H9 (cell line): ENCODE data around the gene OR10A3. TPM values are rescaled to one million over a fixed set of nuclear protein-coding genes. Genes with fewer than 3 reads are reported as not detected.

ENCODE experiments used
- DNase-seq: peaks from one replicate; pipeline ENCODE4 v3.0.0-alpha.2; 2017
- H2AFZ ChIP-seq: one replicate; pipeline ENCODE4 v1.6.1; 2013; ENCODE audit warnings: mild to moderate bottlenecking, low read length, control low read depth, moderate library complexity
- H2AK5ac ChIP-seq: 2 replicates; pipeline ENCODE4 v1.6.1; 2013; ENCODE audit warnings: low read length, control low read depth, mixed read lengths; ENCODE audit not compliant: insufficient read length
- H2BK120ac ChIP-seq: one replicate; pipeline ENCODE4 v1.6.1; 2013; ENCODE audit warnings: low read depth, mild to moderate bottlenecking, low read length, control low read depth, inconsistent platforms; ENCODE audit not compliant: poor library complexity, severe bottlenecking
- H2BK12ac ChIP-seq: 2 replicates; pipeline ENCODE4 v1.6.1; 2013; ENCODE audit warnings: low read length, control low read depth, mixed read lengths, low read depth; ENCODE audit not compliant: insufficient read length
- H2BK15ac ChIP-seq: 2 replicates; pipeline ENCODE4 v1.6.1; 2013; ENCODE audit warnings: low read depth, low read length, control low read depth
- H2BK20ac ChIP-seq: one replicate; pipeline ENCODE4 v1.6.1; 2013; ENCODE audit warnings: low read depth, mild to moderate bottlenecking, low read length, control low read depth, inconsistent platforms; ENCODE audit not compliant: poor library complexity, severe bottlenecking
- H2BK5ac ChIP-seq: 2 replicates; pipeline ENCODE4 v1.6.1; 2013; ENCODE audit warnings: low read length, control low read depth, mixed read lengths; ENCODE audit not compliant: insufficient read length
- H3K14ac ChIP-seq: 2 replicates; pipeline ENCODE4 v1.6.1; 2013; ENCODE audit warnings: low read length, control low read depth; ENCODE audit not compliant: insufficient read depth
- H3K18ac ChIP-seq: 2 replicates; pipeline ENCODE4 v1.6.1; 2013; ENCODE audit warnings: low read depth, mild to moderate bottlenecking, mixed read lengths, low read length, control low read depth; ENCODE audit not compliant: insufficient read length
- H3K23ac ChIP-seq: 2 replicates; pipeline ENCODE4 v1.6.1; 2013; ENCODE audit warnings: low read length, control low read depth, mixed read lengths, low read depth; ENCODE audit not compliant: insufficient read length
- H3K23me2 ChIP-seq: 2 replicates; pipeline ENCODE4 v1.6.1; 2013; ENCODE audit warnings: low read depth, mild to moderate bottlenecking, mixed read lengths, low read length, control low read depth; ENCODE audit not compliant: insufficient read length, poor library complexity, severe bottlenecking
- H3K27ac ChIP-seq: 2 replicates; pipeline ENCODE4 v1.5.1; 2013; ENCODE audit warnings: low read length, control low read depth, mixed read lengths, low read depth; ENCODE audit not compliant: insufficient read length
- H3K27me3 ChIP-seq: 2 replicates; pipeline ENCODE4 v1.6.1; 2013; ENCODE audit warnings: low read length, control low read depth, inconsistent platforms; ENCODE audit not compliant: insufficient read depth
- H3K4ac ChIP-seq: 2 replicates; pipeline ENCODE4 v1.6.1; 2013; ENCODE audit warnings: low read depth, mild to moderate bottlenecking, control low read depth, inconsistent platforms, low read length, moderate library complexity
- H3K4me1 ChIP-seq: 2 replicates; pipeline ENCODE4 v1.6.1; 2013; ENCODE audit warnings: low read length, control low read depth, inconsistent platforms; ENCODE audit not compliant: insufficient read depth
- H3K4me2 ChIP-seq: 2 replicates; pipeline ENCODE4 v1.6.1; 2013; ENCODE audit warnings: low read length, control low read depth, mixed read lengths; ENCODE audit not compliant: insufficient read length, insufficient read depth
- H3K56ac ChIP-seq: 2 replicates; pipeline ENCODE4 v1.6.1; 2013; ENCODE audit warnings: low read depth, mild to moderate bottlenecking, mixed read lengths, low read length, control low read depth; ENCODE audit not compliant: insufficient read length
- H3K79me1 ChIP-seq: 2 replicates; pipeline ENCODE4 v1.6.1; 2013; ENCODE audit warnings: low read depth, mild to moderate bottlenecking, moderate library complexity, low read length, control low read depth, inconsistent platforms; ENCODE audit not compliant: insufficient read depth, poor library complexity, severe bottlenecking
- H3K79me2 ChIP-seq: 2 replicates; pipeline ENCODE4 v1.6.1; 2013; ENCODE audit warnings: low read length, control low read depth, inconsistent platforms; ENCODE audit not compliant: insufficient read depth
- H3K9ac ChIP-seq: 2 replicates; pipeline ENCODE4 v1.6.1; 2013; ENCODE audit warnings: low read length, control low read depth, mixed read lengths; ENCODE audit not compliant: insufficient read length; ENCODE audit errors: extremely low read depth
- H3K9me3 ChIP-seq: one replicate; pipeline ENCODE4 v1.6.1; 2013; ENCODE audit warnings: low read depth, low read length, inconsistent platforms; ENCODE audit not compliant: control insufficient read depth
- H3T11ph ChIP-seq: one replicate; pipeline ENCODE4 v1.6.1; 2013; ENCODE audit warnings: mild to moderate bottlenecking, low read length, control low read depth, inconsistent platforms
- H4K20me1 ChIP-seq: one replicate; pipeline ENCODE4 v1.6.1; 2013; ENCODE audit not compliant: control insufficient read depth, insufficient read length, insufficient read depth
- H4K5ac ChIP-seq: 2 replicates; pipeline ENCODE4 v1.6.1; 2013; ENCODE audit warnings: low read depth, mild to moderate bottlenecking, mixed read lengths, low read length, control low read depth; ENCODE audit not compliant: insufficient read length
- H4K8ac ChIP-seq: replicated peaks from 2 replicates; pipeline ENCODE4 v1.6.1; 2013; ENCODE audit warnings: low read length, control low read depth, mixed read lengths, low read depth; ENCODE audit not compliant: insufficient read length
- H4K91ac ChIP-seq: 2 replicates; pipeline ENCODE4 v1.6.1; 2013; ENCODE audit warnings: low read depth, mild to moderate bottlenecking, moderate library complexity, mixed read lengths, low read length, control low read depth; ENCODE audit not compliant: insufficient read length
- H3K27ac Mint-ChIP-seq, 3 experiments: 2 replicates in 2 of 3; 3 replicates in 1 of 3; pipeline ENCODE4 v1.8.0; 2020 to 2021; ENCODE audit warnings: mixed read lengths in 3 of 3, mild to moderate bottlenecking in 1 of 3, moderate library complexity in 1 of 3
- H3K27me3 Mint-ChIP-seq: 2 replicates; pipeline ENCODE4 v1.8.0; 2021; ENCODE audit warnings: low read depth, mild to moderate bottlenecking, moderate library complexity, mixed read lengths
- H3K36me3 Mint-ChIP-seq, 3 experiments: 2 replicates in 2 of 3; 3 replicates in 1 of 3; pipeline ENCODE4 v1.8.0; 2020 to 2021; ENCODE audit warnings: low read depth in 3 of 3, mixed read lengths in 3 of 3; ENCODE audit not compliant: insufficient read depth in 1 of 3
- H3K4me1 Mint-ChIP-seq, 2 experiments: 2 replicates each; pipeline ENCODE4 v1.8.0; 2020; ENCODE audit warnings: mixed read lengths in 2 of 2
- H3K4me3 Mint-ChIP-seq, 2 experiments: 2 replicates in 1 of 2; 3 replicates in 1 of 2; pipeline ENCODE4 v1.8.0; 2020 to 2021; ENCODE audit warnings: mild to moderate bottlenecking in 2 of 2, mixed read lengths in 2 of 2, moderate library complexity in 1 of 2
- H3K9me3 Mint-ChIP-seq, 2 experiments: 2 replicates in 1 of 2; 3 replicates in 1 of 2; pipeline ENCODE4 v1.8.0; 2020; ENCODE audit warnings: mild to moderate bottlenecking in 2 of 2, mixed read lengths in 2 of 2, moderate library complexity in 1 of 2
- WGBS: extraction: QIAGEN DNeasy Blood & Tissue Kit; methylation state at CpG from one replicate; pipeline ENCODE4 v1.1.7; 2013; ENCODE audit warnings: missing lambda C conversion rate, low lambda C conversion rate, mixed read lengths; ENCODE audit not compliant: insufficient read length; ENCODE audit errors: extremely low coverage; 5-methylcytosine and 5-hydroxymethylcytosine counted together
- total RNA-seq: library from RNA; stranded (reverse); gene quantifications from 2 replicates; pipeline ENCODE4 v1.2.1, GENCODE V29; 2021
- TF ChIP-seq, protein P1 (sequence below): fragments of 200-600 bp; sonication (generic); conservative IDR thresholded peaks from 3 replicates; pipeline ENCODE4 v1.8.0; 2021; ENCODE audit warnings: antibody characterized with exemption, mild to moderate bottlenecking

The OR10A3 gene
- total RNA-seq, 1 experiment from 2014 or later, result not detected

DNA sequence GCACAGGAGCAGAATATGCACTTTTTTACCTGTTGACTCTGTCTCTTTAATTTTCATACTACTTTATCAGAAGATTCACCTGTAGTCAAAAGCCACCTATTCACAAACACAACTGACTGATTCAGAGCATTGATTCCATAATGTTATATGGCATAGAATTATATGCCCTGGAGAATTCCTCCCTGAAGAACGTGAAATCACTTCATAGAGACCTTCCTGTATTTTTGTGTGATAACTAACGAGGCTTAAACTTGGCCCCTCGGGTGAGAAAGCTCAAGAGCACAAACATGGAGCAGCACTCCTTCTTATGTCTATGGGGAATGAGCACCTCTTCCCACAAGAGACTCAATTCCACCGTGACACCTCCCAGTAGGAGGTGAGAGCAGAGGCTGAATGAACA, 10.3 kb downstream of the OR10A3 start, which contains the start of gene OR10A6:
Gene OR10A6 (minus strand): TSS at position 101 of the 400 bp plus-strand sequence. CDS start 2,606 bp downstream, outside the sequence.
- WGBS, result no CpG with 5 or more reads among the region's 4 CpGs

More for the DNA sequence above, 10.3 kb downstream of the OR10A3 start, which contains the start of gene OR10A6:
- Histone ChIP-seq H2BK5ac (no peak within 1 kb of the TSS), H4K5ac (no peak within 1 kb of the TSS), H3K9ac (no peak within 1 kb of the TSS), H4K8ac (no peak within 1 kb of the TSS), H2BK15ac (no peak within 1 kb of the TSS), H3K4ac (no peak within 1 kb of the TSS), H3K79me2 (no peaks in the 10 kb centered on the region), H3K23me2 (no peaks in the 10 kb centered on the region), H4K91ac (no peak within 1 kb of the TSS), H3T11ph (no peak within 1 kb of the TSS), H2BK120ac (no peak within 1 kb of the TSS), H2AFZ (no peak within 1 kb of the TSS), H3K14ac (no peak within 1 kb of the TSS), H3K56ac (no peak within 1 kb of the TSS), H4K20me1 (no peaks in the 10 kb centered on the region), H3K79me1 (no peaks in the 10 kb centered on the region), H2BK20ac (no peak within 1 kb of the TSS), H3K18ac (no peak within 1 kb of the TSS), H3K27me3 (no peaks in the 10 kb centered on the region), H3K4me2 (no peak within 1 kb of the TSS), H2AK5ac (no peak within 1 kb of the TSS), H3K23ac (no peak within 1 kb of the TSS), H3K27ac (no peak within 1 kb of the TSS), H3K4me1 (no peaks in the 10 kb centered on the region), H3K9me3 (no peaks in the 10 kb centered on the region), H2BK12ac (no peak within 1 kb of the TSS)
- Mint-ChIP-seq H3K36me3 (peaks cover 0 to 2% (median 0%) of the 10 kb centered on the region in 3 experiments; a peak in 2 of 7 replicates), H3K27ac (no peak within 1 kb of the TSS), H3K9me3 (peaks cover under 1 to 4% of the 10 kb centered on the region in 2 experiments; a peak in 2 of 5 replicates), H3K27me3 (no peaks in the 10 kb centered on the region; the same call in 1 of the 2 replicates), H3K4me1 (no peaks in the 10 kb centered on the region), H3K4me3 (no peak within 1 kb of the TSS)
- no peak for DNase-seq
- TF ChIP-seq, protein P1, sequence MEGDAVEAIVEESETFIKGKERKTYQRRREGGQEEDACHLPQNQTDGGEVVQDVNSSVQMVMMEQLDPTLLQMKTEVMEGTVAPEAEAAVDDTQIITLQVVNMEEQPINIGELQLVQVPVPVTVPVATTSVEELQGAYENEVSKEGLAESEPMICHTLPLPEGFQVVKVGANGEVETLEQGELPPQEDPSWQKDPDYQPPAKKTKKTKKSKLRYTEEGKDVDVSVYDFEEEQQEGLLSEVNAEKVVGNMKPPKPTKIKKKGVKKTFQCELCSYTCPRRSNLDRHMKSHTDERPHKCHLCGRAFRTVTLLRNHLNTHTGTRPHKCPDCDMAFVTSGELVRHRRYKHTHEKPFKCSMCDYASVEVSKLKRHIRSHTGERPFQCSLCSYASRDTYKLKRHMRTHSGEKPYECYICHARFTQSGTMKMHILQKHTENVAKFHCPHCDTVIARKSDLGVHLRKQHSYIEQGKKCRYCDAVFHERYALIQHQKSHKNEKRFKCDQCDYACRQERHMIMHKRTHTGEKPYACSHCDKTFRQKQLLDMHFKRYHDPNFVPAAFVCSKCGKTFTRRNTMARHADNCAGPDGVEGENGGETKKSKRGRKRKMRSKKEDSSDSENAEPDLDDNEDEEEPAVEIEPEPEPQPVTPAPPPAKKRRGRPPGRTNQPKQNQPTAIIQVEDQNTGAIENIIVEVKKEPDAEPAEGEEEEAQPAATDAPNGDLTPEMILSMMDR, result no peak
